K562 (cell line): Measurements from ENCODE around the gene GALNT16. TPM values are rescaled to one million over a fixed set of nuclear protein-coding genes. Genes with fewer than 3 reads are reported as not detected.

Experiments used
- ATAC-seq: fragments of 200-7000 bp; cut with Tn5 transposase; 3 replicates; pipeline ENCODE4 v1.9.1; 2020; ENCODE audit warnings: moderate library complexity
- BruUV-seq: library from RNA; stranded (reverse); fragments of 400-500 nt; replicated peaks from 2 replicates; lab custom pipeline; 2021; lab: Mats Ljungman, UMichigan
- CTCF ChIA-PET: fragments of 300-600 bp; formaldehyde crosslinking; extraction: SDS; loops from one replicate; lab custom pipeline; 2021; ENCODE audit warnings: low intra/inter-chr PET ratio; lab: Yijun Ruan, JAX
- POLR2A ChIA-PET: fragments of 300-600, 350-650 bp; sonication (Branson Sonifier 250); formaldehyde crosslinking; extraction: SDS; loops from one replicate; lab custom pipeline; 2021; ENCODE audit warnings: antibody characterized with exemption, inconsistent platforms; lab: Yijun Ruan, JAX
- DNase-seq, 4 experiments: peaks; one replicate each; pipeline versions ENCODE4 v3.0.0 to v3.0.0-alpha.2; 2011 to 2018; ENCODE audit warnings: low spot score in 3 of 4, mixed read lengths in 3 of 4; ENCODE audit errors: extremely low read depth in 1 of 4
- FAIRE-seq: peaks from 2 replicates; lab custom pipeline; 2011; peaks lifted over from hg19 to GRCh38; lab: Jason Lieb, UNC
- H2AFZ ChIP-seq: 2 replicates; pipeline ENCODE4 v1.6.0; 2011; ENCODE audit warnings: low read depth, low read length, control low read depth, inconsistent platforms
- H3K27ac ChIP-seq: fragments of 200-600 bp; 3 replicates; pipeline ENCODE4 v1.8.0; 2011; ENCODE audit warnings: low read depth, mild to moderate bottlenecking, control low read depth, inconsistent platforms, low read length, moderate library complexity, mixed read lengths; ENCODE audit errors: extremely low read depth
- H3K27me3 ChIP-seq, 2 experiments: fragments of 300-600 bp in 1 of 2; 2 replicates in 1 of 2; 3 replicates in 1 of 2; pipeline versions ENCODE4 v1.6.0 to v1.8.0; 2011; ENCODE audit warnings: inconsistent platforms in 2 of 2, low read length in 2 of 2, mild to moderate bottlenecking in 1 of 2, mixed read lengths in 1 of 2, moderate library complexity in 1 of 2; ENCODE audit not compliant: control insufficient read depth in 2 of 2, insufficient read depth in 2 of 2
- H3K36me3 ChIP-seq: fragments of 300-600 bp; 3 replicates; pipeline ENCODE4 v1.8.0; 2011; ENCODE audit warnings: mild to moderate bottlenecking, low read length, inconsistent platforms; ENCODE audit not compliant: control insufficient read depth, insufficient read depth
- H3K4me1 ChIP-seq, 2 experiments: fragments of 200-600 bp in 1 of 2; replicated peaks in 1 of 2; 2 replicates in 1 of 2; 3 replicates in 1 of 2; pipeline versions ENCODE4 v1.5.1 to v1.8.0; 2011; ENCODE audit warnings: inconsistent platforms in 2 of 2, low read length in 2 of 2, mild to moderate bottlenecking in 1 of 2, mixed read lengths in 1 of 2, moderate library complexity in 1 of 2; ENCODE audit not compliant: control insufficient read depth in 2 of 2, insufficient read depth in 2 of 2
- H3K4me2 ChIP-seq: 2 replicates; pipeline ENCODE4 v1.6.1; 2011; ENCODE audit warnings: low read length, control low read depth, inconsistent platforms, mixed read lengths; ENCODE audit not compliant: insufficient read depth
- H3K4me3 ChIP-seq: fragments of 200-600 bp; sonication (generic), shearing (Covaris generic); 2 replicates; pipeline ENCODE4 v1.5.1; 2016; ENCODE audit warnings: control low read depth, inconsistent platforms
- H3K79me2 ChIP-seq: fragments of 200-600 bp; 3 replicates; pipeline ENCODE4 v1.8.0; 2011; ENCODE audit warnings: low read length, inconsistent platforms; ENCODE audit not compliant: control insufficient read depth, insufficient read depth
- H3K9ac ChIP-seq, 2 experiments: 2 replicates each; pipeline versions ENCODE4 v1.6.0 to v1.6.1; 2011; ENCODE audit warnings: low read depth in 2 of 2, low read length in 2 of 2, control low read depth in 1 of 2, inconsistent platforms in 1 of 2, mild to moderate bottlenecking in 1 of 2, mixed read lengths in 1 of 2; ENCODE audit not compliant: insufficient read depth in 1 of 2
- H3K9me1 ChIP-seq: one replicate; pipeline ENCODE4 v1.6.0; 2011; ENCODE audit warnings: inconsistent platforms, mild to moderate bottlenecking, low read length, moderate library complexity; ENCODE audit not compliant: control insufficient read depth, insufficient read depth
- H3K9me3 ChIP-seq: replicated peaks from 2 replicates; pipeline ENCODE4 v1.5.1; 2011; ENCODE audit warnings: low read depth, low read length, inconsistent platforms; ENCODE audit not compliant: control insufficient read depth, insufficient read depth
- H4K20me1 ChIP-seq: replicated peaks from 2 replicates; pipeline ENCODE4 v1.6.1; 2011; ENCODE audit warnings: low read length, inconsistent platforms, mixed read lengths; ENCODE audit not compliant: control insufficient read depth, insufficient read depth
- ELF4 ChIP-seq: fragments of 450-650 bp; formaldehyde crosslinking; IDR thresholded peaks from 2 replicates; pipeline ENCODE4 v1.4.0; 2022; ENCODE audit warnings: missing genetic modification characterization
- ELK1 ChIP-seq: sonication (generic); formaldehyde crosslinking; IDR thresholded peaks from 2 replicates; pipeline ENCODE4 v1.8.1; 2022; ENCODE audit warnings: missing genetic modification reagents
- MAX ChIP-seq: sonication (generic); formaldehyde crosslinking; IDR thresholded peaks from 2 replicates; pipeline ENCODE4 v1.9.0; 2022; ENCODE audit warnings: mild to moderate bottlenecking, missing genetic modification reagents
- RFX1 ChIP-seq: fragments of 450-650 bp; IDR thresholded peaks from 2 replicates; pipeline ENCODE4 v1.6.1; 2016; ENCODE audit warnings: mild to moderate bottlenecking, moderate library complexity
- ZBTB33 ChIP-seq: sonication (generic); formaldehyde crosslinking; IDR thresholded peaks from 2 replicates; pipeline ENCODE4 v1.8.1; 2023; ENCODE audit warnings: mild to moderate bottlenecking, missing genetic modification reagents
- ZKSCAN1 ChIP-seq: fragments of 150-350 bp; IDR thresholded peaks from 2 replicates; pipeline ENCODE4 v1.6.1; 2016; ENCODE audit warnings: low read depth, low read length
- ZNF23 ChIP-seq: fragments of 250-450 bp; sonication (Bioruptor Pico); IDR thresholded peaks from 2 replicates; pipeline ENCODE4 v1.4.0; 2020; ENCODE audit warnings: mild to moderate bottlenecking
- ZNF282 ChIP-seq: sonication (generic); formaldehyde crosslinking; IDR thresholded peaks from 2 replicates; pipeline ENCODE4 v1.8.1; 2023; ENCODE audit warnings: missing genetic modification reagents
- ZNF507 ChIP-seq: conservative IDR thresholded peaks from 2 replicates; pipeline ENCODE4 v1.6.1; 2017; ENCODE audit warnings: missing genetic modification characterization, missing compliant biosample characterization
- WGBS: fragments of 100-300 bp; shearing (Covaris generic); methylation state at CpG from one replicate; pipeline ENCODE4 v1.1.6; 2016; ENCODE audit warnings: low coverage, mixed read lengths; ENCODE audit not compliant: insufficient coverage; ENCODE audit errors: missing lambda C conversion rate; 5-methylcytosine and 5-hydroxymethylcytosine counted together
- in situ Hi-C: fragments of 300-500 bp; cut with MboI; formaldehyde crosslinking; loops from 4 replicates; pipeline ENCODE4 v1.15.0; 2018; ENCODE audit warnings: inconsistent platforms, mixed read lengths
- intact Hi-C: fragments of 100-400 bp; cut with micrococcal nuclease; formaldehyde crosslinking; loops from 2 replicates; pipeline ENCODE4 v1.14.2; 2022
- polyA plus RNA-seq, 8 experiments: library from polyadenylated mRNA; depleted of rRNA in 4 of 8; stranded (reverse) in 5 of 8; unstranded in 3 of 8; fragments of >200 nt; fragmentation: Nextera tagmentation in 2 of 8; fragmentation: Illumina TruSeq in 1 of 8; extraction: Ambion mirVana in 2 of 8; extraction: Trizol in 1 of 8; gene quantifications; 2 replicates each; pipeline versions ENCODE4 v1.2.1 to v1.2.3, GENCODE V29; 2011 to 2014; ENCODE audit warnings: inconsistent platforms in 1 of 8, missing spikeins in 1 of 8
- total RNA-seq, 7 experiments: library from RNA; depleted of rRNA in 6 of 7; stranded (reverse); fragments of >200 nt in 6 of 7; fragmentation: Illumina TruSeq in 2 of 7; extraction: Trizol in 2 of 7; gene quantifications; 2 replicates each; pipeline versions ENCODE4 v1.2.1 to v1.2.3, GENCODE V29; 2011 to 2021; ENCODE audit warnings: low replicate concordance in 1 of 7

The GALNT16 gene
- total and polyA plus RNA-seq, 9 of the 15 experiments (the other 6 are each of a cell fraction or from before 2014, with no cell fraction given): not detected

GRCh38 chr14:69375182-69375581 lies 115.2 kb downstream of the GALNT16 start:
- BruUV-seq: no TSS peak
- no peaks in the 10 kb centered on the region for H3K27me3 ChIP-seq
- ATAC-seq (no peak), FAIRE-seq (no peak), DNase-seq (no peak)
- no peaks in the 10 kb centered on the region for H3K9me1 ChIP-seq
- no peak for TF ChIP-seq ZBTB33 (CRISPR knock-in tag)
- TF ChIP-seq ELK1 (CRISPR knock-in tag): no peak
- TF ChIP-seq ZKSCAN1: no peak
- TF ChIP-seq ZNF507: peak; percentile 97
- TF ChIP-seq ELF4 (CRISPR knock-in tag): no peak
- TF ChIP-seq RFX1: peak; percentile 33; the same call in 1 of the 2 replicates
- TF ChIP-seq ZNF23 (CRISPR knock-in tag): no peak
- TF ChIP-seq MAX: no peak
- TF ChIP-seq ZNF282 (CRISPR knock-in tag): no peak
- no peaks in the 10 kb centered on the region for H3K9me3 ChIP-seq
- H3K36me3 ChIP-seq: peaks cover 31% of the 10 kb centered on the region
- no peak overlapping the region for H3K27ac ChIP-seq
- no peak overlapping the region for H3K4me2 ChIP-seq
- intact Hi-C loops (no loop called here), in situ Hi-C loops (no loop called here)
- H3K79me2 ChIP-seq: no peaks in the 10 kb centered on the region
- H3K4me3 ChIP-seq: no peak overlapping the region
- 0 out of 2 replicates have a peak, but pooled peaks cover 4% of the 10 kb centered on the region for H4K20me1 ChIP-seq
- POLR2A ChIA-PET: interaction anchor here (0.7 kb wide), 1 partner anchor 10 kb away, joined by 3 read pairs; no protein-coding TSS in a partner anchor
- H3K4me1 ChIP-seq: no peaks in the 10 kb centered on the region
- H3K9ac ChIP-seq: no peak overlapping the region
- CTCF ChIA-PET: no interaction called here
- no peak overlapping the region for H2AFZ ChIP-seq
- 77% methylated on average over 3 of the region's 3 CpGs for WGBS
